Activated CD4-positive, alpha-beta memory T cell treated with anti-CD3 and anti-CD28 coated beads, Interleukin-2, amount 10 ng/mL, durations not matched to agents 7 days and 5 days (primary cell): Measurements from ENCODE around the gene ICOSLG. TPM values are rescaled to one million over a fixed set of nuclear protein-coding genes. Genes with fewer than 3 reads are reported as not detected.
"Not testable (repeated sequence)": the region's sequence is repeated elsewhere in the genome, so short reads cannot be mapped to it uniquely, and the experiment has no call there.

Experiments
- CTCF ChIA-PET: fragments of 350-600 bp; sonication (Branson Sonifier 250); formaldehyde crosslinking; loops from one replicate; lab custom pipeline; 2021; ENCODE audit warnings: antibody characterized with exemption, inconsistent platforms; lab: Charles Lee
- POLR2A ChIA-PET: fragments of 350-600 bp; sonication (Branson Sonifier 250); formaldehyde crosslinking; loops from one replicate; lab custom pipeline; 2021; ENCODE audit warnings: antibody characterized with exemption; lab: Charles Lee
- DNase-seq: peaks from one replicate; pipeline ENCODE4 v3.0.0-alpha.2; 2020
- H3K27ac Mint-ChIP-seq: one replicate; pipeline ENCODE4 v1.8.0; 2021; ENCODE audit warnings: mild to moderate bottlenecking, mixed read lengths
- H3K27me3 Mint-ChIP-seq: one replicate; pipeline ENCODE4 v1.8.0; 2021; ENCODE audit warnings: mixed read lengths
- H3K36me3 Mint-ChIP-seq: one replicate; pipeline ENCODE4 v1.8.0; 2021; ENCODE audit warnings: low read depth, mixed read lengths
- H3K4me1 Mint-ChIP-seq: one replicate; pipeline ENCODE4 v1.8.0; 2021; ENCODE audit warnings: mixed read lengths
- H3K4me3 Mint-ChIP-seq: one replicate; pipeline ENCODE4 v1.8.0; 2021; ENCODE audit warnings: mild to moderate bottlenecking, mixed read lengths
- H3K9me3 Mint-ChIP-seq: one replicate; pipeline ENCODE4 v1.8.0; 2021; ENCODE audit warnings: mixed read lengths
- total RNA-seq, 2 experiments: library from RNA; stranded (reverse); gene quantifications; one replicate each; pipeline ENCODE4 v1.2.3, GENCODE V29; 2021

ICOSLG gene
- total RNA-seq, 2 experiments from 2014 or later, result 6.1 to 6.6 TPM

GRCh38 chr21:44228109-44228508, 12.6 kb downstream of the ICOSLG start:
- CTCF ChIA-PET, H3K36me3 Mint-ChIP-seq, H3K9me3 Mint-ChIP-seq, DNase-seq, H3K4me1 Mint-ChIP-seq, H3K4me3 Mint-ChIP-seq, H3K27ac Mint-ChIP-seq, H3K27me3 Mint-ChIP-seq, POLR2A ChIA-PET: not testable (repeated sequence)

- DNase-seq, H3K27ac Mint-ChIP-seq, H3K36me3 Mint-ChIP-seq, H3K4me1 Mint-ChIP-seq, CTCF ChIA-PET, H3K27me3 Mint-ChIP-seq, H3K4me3 Mint-ChIP-seq, H3K9me3 Mint-ChIP-seq, POLR2A ChIA-PET: not testable (repeated sequence)
These were observed 13.1 kb downstream of the ICOSLG start for GRCh38 chr21:44227614-44228013.

- H3K4me3 Mint-ChIP-seq, H3K27ac Mint-ChIP-seq, H3K4me1 Mint-ChIP-seq, POLR2A ChIA-PET, DNase-seq, H3K36me3 Mint-ChIP-seq, H3K27me3 Mint-ChIP-seq, CTCF ChIA-PET, H3K9me3 Mint-ChIP-seq: not testable (repeated sequence)
These were observed 15.1 kb downstream of the ICOSLG start for GRCh38 chr21:44225605-44226004.

- CTCF ChIA-PET, H3K4me3 Mint-ChIP-seq, H3K27ac Mint-ChIP-seq, H3K4me1 Mint-ChIP-seq, POLR2A ChIA-PET, H3K27me3 Mint-ChIP-seq, DNase-seq, H3K9me3 Mint-ChIP-seq, H3K36me3 Mint-ChIP-seq: not testable (repeated sequence)
These were observed 17.4 kb downstream of the ICOSLG start for GRCh38 chr21:44223334-44223733.

GRCh38 chr21:44220674-44221073, 20.1 kb downstream of the ICOSLG start:
- H3K4me1 Mint-ChIP-seq, H3K27me3 Mint-ChIP-seq, H3K4me3 Mint-ChIP-seq, CTCF ChIA-PET, DNase-seq, POLR2A ChIA-PET, H3K9me3 Mint-ChIP-seq, H3K36me3 Mint-ChIP-seq, H3K27ac Mint-ChIP-seq: not testable (repeated sequence)

GRCh38 chr21:44218461-44218860, 22.3 kb downstream of the ICOSLG start:
- H3K27ac Mint-ChIP-seq, H3K27me3 Mint-ChIP-seq, H3K9me3 Mint-ChIP-seq, DNase-seq, H3K4me1 Mint-ChIP-seq, H3K36me3 Mint-ChIP-seq, H3K4me3 Mint-ChIP-seq, POLR2A ChIA-PET, CTCF ChIA-PET: not testable (repeated sequence)

- H3K4me1 Mint-ChIP-seq, H3K9me3 Mint-ChIP-seq, H3K27ac Mint-ChIP-seq, H3K4me3 Mint-ChIP-seq, H3K27me3 Mint-ChIP-seq, CTCF ChIA-PET, POLR2A ChIA-PET, H3K36me3 Mint-ChIP-seq, DNase-seq: not testable (repeated sequence)
These were observed 28.8 kb downstream of the ICOSLG start for GRCh38 chr21:44211978-44212377.

GRCh38 chr21:44211574-44211973, 29.2 kb downstream of the ICOSLG start:
- POLR2A ChIA-PET, H3K4me1 Mint-ChIP-seq, CTCF ChIA-PET, H3K4me3 Mint-ChIP-seq, H3K27me3 Mint-ChIP-seq, H3K27ac Mint-ChIP-seq, DNase-seq, H3K9me3 Mint-ChIP-seq, H3K36me3 Mint-ChIP-seq: not testable (repeated sequence)

- CTCF ChIA-PET, H3K4me3 Mint-ChIP-seq, H3K27ac Mint-ChIP-seq, H3K9me3 Mint-ChIP-seq, H3K4me1 Mint-ChIP-seq, H3K27me3 Mint-ChIP-seq, POLR2A ChIA-PET, H3K36me3 Mint-ChIP-seq: not testable (repeated sequence)
- peak; percentile 22 for DNase-seq
These were observed 32.7 kb downstream of the ICOSLG start for GRCh38 chr21:44207860-44208646.

GRCh38 chr21:44206698-44207676, 33.8 kb downstream of the ICOSLG start:
- H3K36me3 Mint-ChIP-seq, DNase-seq, H3K4me3 Mint-ChIP-seq, H3K4me1 Mint-ChIP-seq, POLR2A ChIA-PET, H3K27me3 Mint-ChIP-seq, H3K9me3 Mint-ChIP-seq, CTCF ChIA-PET, H3K27ac Mint-ChIP-seq: not testable (repeated sequence)

GRCh38 chr21:44206187-44206586, 34.6 kb downstream of the ICOSLG start:
- H3K4me1 Mint-ChIP-seq, H3K9me3 Mint-ChIP-seq, DNase-seq, CTCF ChIA-PET, H3K27ac Mint-ChIP-seq, H3K4me3 Mint-ChIP-seq, H3K36me3 Mint-ChIP-seq, H3K27me3 Mint-ChIP-seq, POLR2A ChIA-PET: not testable (repeated sequence)

- H3K4me3 Mint-ChIP-seq, H3K36me3 Mint-ChIP-seq, CTCF ChIA-PET, H3K9me3 Mint-ChIP-seq, H3K27me3 Mint-ChIP-seq, POLR2A ChIA-PET, DNase-seq, H3K27ac Mint-ChIP-seq, H3K4me1 Mint-ChIP-seq: not testable (repeated sequence)
These were observed 38.0 kb downstream of the ICOSLG start for GRCh38 chr21:44202590-44203299.

GRCh38 chr21:44199997-44200396, 40.7 kb downstream of the ICOSLG start:
- H3K9me3 Mint-ChIP-seq, H3K4me1 Mint-ChIP-seq, POLR2A ChIA-PET, CTCF ChIA-PET, H3K27ac Mint-ChIP-seq, H3K36me3 Mint-ChIP-seq, H3K27me3 Mint-ChIP-seq, DNase-seq, H3K4me3 Mint-ChIP-seq: not testable (repeated sequence)
